Mesenchymal stem cell (in vitro differentiated cells and primary cell): Measurements from ENCODE around the gene OGFOD2.

Experiments used
- DNase-seq: peaks from one replicate; pipeline ENCODE4 v3.0.0-alpha.2; 2013
- H2AFZ ChIP-seq: one replicate; pipeline ENCODE4 v1.6.1; 2013; ENCODE audit warnings: low read depth, mild to moderate bottlenecking, control low read depth, inconsistent platforms, low read length, moderate library complexity
- H2AK5ac ChIP-seq: 2 replicates; pipeline ENCODE4 v1.6.1; 2013; ENCODE audit warnings: low read length, moderate library complexity, mild to moderate bottlenecking, inconsistent platforms; ENCODE audit not compliant: severe bottlenecking
- H2BK120ac ChIP-seq: one replicate; pipeline ENCODE4 v1.6.1; 2013; ENCODE audit warnings: low read depth, mild to moderate bottlenecking, inconsistent platforms, low read length, moderate library complexity
- H2BK12ac ChIP-seq, 2 experiments: one replicate each; pipeline ENCODE4 v1.6.1; 2013; ENCODE audit warnings: inconsistent platforms in 2 of 2, low read length in 2 of 2, mild to moderate bottlenecking in 2 of 2, moderate library complexity in 2 of 2, control low read depth in 1 of 2
- H2BK15ac ChIP-seq: one replicate; pipeline ENCODE4 v1.6.1; 2013; ENCODE audit warnings: mild to moderate bottlenecking, low read depth, inconsistent platforms; ENCODE audit not compliant: poor library complexity, severe bottlenecking
- H2BK5ac ChIP-seq: 2 replicates; pipeline ENCODE4 v1.6.1; 2013; ENCODE audit warnings: low read depth, mild to moderate bottlenecking, low read length, control low read depth, inconsistent platforms; ENCODE audit not compliant: poor library complexity, severe bottlenecking
- H3K14ac ChIP-seq, 2 experiments: one replicate each; pipeline ENCODE4 v1.6.1; 2013; ENCODE audit warnings: inconsistent platforms in 2 of 2, low read length in 2 of 2, control low read depth in 1 of 2, mild to moderate bottlenecking in 1 of 2, moderate library complexity in 1 of 2
- H3K18ac ChIP-seq, 2 experiments: one replicate each; pipeline ENCODE4 v1.6.1; 2013; ENCODE audit warnings: inconsistent platforms in 2 of 2, low read length in 2 of 2, control low read depth in 1 of 2, low read depth in 1 of 2, mild to moderate bottlenecking in 1 of 2
- H3K23ac ChIP-seq, 2 experiments: one replicate each; pipeline ENCODE4 v1.6.1; 2013; ENCODE audit warnings: inconsistent platforms in 2 of 2, low read length in 2 of 2, mild to moderate bottlenecking in 2 of 2, moderate library complexity in 2 of 2, control low read depth in 1 of 2
- H3K27ac ChIP-seq: 2 replicates; pipeline ENCODE4 v1.5.1; 2013; ENCODE audit warnings: mild to moderate bottlenecking, moderate library complexity, low read length, control low read depth, inconsistent platforms; ENCODE audit not compliant: poor library complexity, severe bottlenecking
- H3K27me3 ChIP-seq, 2 experiments: 2 replicates each; pipeline versions ENCODE4 v1.6.1 to v1.7.0; 2013; ENCODE audit warnings: low read length in 2 of 2, mild to moderate bottlenecking in 2 of 2, moderate library complexity in 2 of 2, control low read depth in 1 of 2, inconsistent platforms in 1 of 2; ENCODE audit not compliant: control insufficient read depth in 1 of 2, insufficient read depth in 1 of 2
- H3K36me3 ChIP-seq, 2 experiments: 2 replicates each; pipeline versions ENCODE4 v1.6.1 to v1.7.0; 2013; ENCODE audit warnings: low read length in 2 of 2, control low read depth in 1 of 2, inconsistent platforms in 1 of 2, low read depth in 1 of 2, mild to moderate bottlenecking in 1 of 2; ENCODE audit not compliant: insufficient read depth in 2 of 2, control insufficient read depth in 1 of 2
- H3K4ac ChIP-seq, 2 experiments: one replicate each; pipeline ENCODE4 v1.6.1; 2013; ENCODE audit warnings: inconsistent platforms in 2 of 2, low read length in 2 of 2, mild to moderate bottlenecking in 2 of 2, moderate library complexity in 2 of 2, control low read depth in 1 of 2, low read depth in 1 of 2
- H3K4me1 ChIP-seq: 2 replicates; pipeline ENCODE4 v1.6.1; 2013; ENCODE audit warnings: low read depth, low read length, control low read depth; ENCODE audit not compliant: control insufficient read depth, insufficient read depth
- H3K4me2 ChIP-seq: 2 replicates; pipeline ENCODE4 v1.6.1; 2013; ENCODE audit warnings: low read length, mild to moderate bottlenecking, inconsistent platforms; ENCODE audit not compliant: poor library complexity, severe bottlenecking
- H3K4me3 ChIP-seq, 2 experiments: 2 replicates each; pipeline versions ENCODE4 v1.5.1 to v1.7.0; 2013; ENCODE audit warnings: low read length in 2 of 2, mild to moderate bottlenecking in 2 of 2, control low read depth in 1 of 2, low read depth in 1 of 2; ENCODE audit not compliant: insufficient read depth in 1 of 2
- H3K79me1 ChIP-seq: replicated peaks from 2 replicates; pipeline ENCODE4 v1.6.1; 2013; ENCODE audit warnings: mild to moderate bottlenecking, control low read depth, low read length, inconsistent platforms; ENCODE audit not compliant: poor library complexity, severe bottlenecking
- H3K9ac ChIP-seq: 2 replicates; pipeline ENCODE4 v1.7.0; 2013; ENCODE audit warnings: mild to moderate bottlenecking, low read length, moderate library complexity
- H3K9me3 ChIP-seq: 2 replicates; pipeline ENCODE4 v1.7.0; 2013; ENCODE audit warnings: mild to moderate bottlenecking, low read length; ENCODE audit not compliant: control insufficient read depth
- H4K8ac ChIP-seq: one replicate; pipeline ENCODE4 v1.6.1; 2013; ENCODE audit warnings: inconsistent platforms, mild to moderate bottlenecking, low read length, moderate library complexity
- H4K91ac ChIP-seq: one replicate; pipeline ENCODE4 v1.6.1; 2013; ENCODE audit warnings: mild to moderate bottlenecking, low read length, inconsistent platforms
- WGBS: methylation state at CpG from one replicate; pipeline ENCODE4 v1.1.7; 2013; ENCODE audit warnings: mixed read lengths; 5-methylcytosine and 5-hydroxymethylcytosine counted together

Gene OGFOD2

DNA sequence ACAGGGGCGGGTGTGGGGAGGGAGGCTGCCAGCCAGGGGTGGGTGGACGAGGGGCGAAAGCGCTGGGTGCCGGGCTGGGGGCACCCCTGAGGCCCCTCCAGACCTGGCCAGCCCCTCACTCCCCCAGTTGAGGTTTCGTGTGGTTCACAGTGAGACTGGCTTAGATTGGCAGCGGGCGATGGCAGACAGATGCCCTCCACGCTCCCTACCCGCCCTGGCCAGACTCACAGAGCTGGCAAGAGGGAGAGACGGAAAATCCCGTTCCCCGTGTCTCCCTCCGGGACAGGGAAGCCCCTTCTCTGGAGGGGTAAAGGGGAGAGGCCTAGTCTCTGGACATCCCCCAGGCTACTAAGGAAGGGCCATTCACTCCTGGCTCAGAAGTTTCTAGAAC, 45.9 kb upstream of the OGFOD2 start:
- Histone ChIP-seq H3K23ac (no peak overlapping the region), H3K27me3 (no peaks in the 10 kb centered on the region), H2BK120ac (no peak overlapping the region), H4K91ac (no peak overlapping the region), H2AFZ (no peak overlapping the region), H2BK15ac (no peak overlapping the region), H3K18ac (no peak overlapping the region), H3K4me1 (peaks cover 7% of the 10 kb centered on the region), H2BK5ac (no peak overlapping the region), H3K4me2 (no peak overlapping the region), H3K27ac (no peak overlapping the region), H3K14ac (no peak overlapping the region), H3K9ac (no peak overlapping the region), H3K79me1 (no peaks in the 10 kb centered on the region), H2BK12ac (no peak overlapping the region), H3K9me3 (peaks cover 2% of the 10 kb centered on the region), H3K36me3 (peaks cover 13 to 18% of the 10 kb centered on the region in 2 experiments), H4K8ac (no peak overlapping the region), H3K4me3 (no peak overlapping the region), H3K4ac (no peak overlapping the region), H2AK5ac (no peak overlapping the region)
- DNase-seq: no peak
- WGBS: 96% methylated on average over 11 of the region's 14 CpGs

DNA sequence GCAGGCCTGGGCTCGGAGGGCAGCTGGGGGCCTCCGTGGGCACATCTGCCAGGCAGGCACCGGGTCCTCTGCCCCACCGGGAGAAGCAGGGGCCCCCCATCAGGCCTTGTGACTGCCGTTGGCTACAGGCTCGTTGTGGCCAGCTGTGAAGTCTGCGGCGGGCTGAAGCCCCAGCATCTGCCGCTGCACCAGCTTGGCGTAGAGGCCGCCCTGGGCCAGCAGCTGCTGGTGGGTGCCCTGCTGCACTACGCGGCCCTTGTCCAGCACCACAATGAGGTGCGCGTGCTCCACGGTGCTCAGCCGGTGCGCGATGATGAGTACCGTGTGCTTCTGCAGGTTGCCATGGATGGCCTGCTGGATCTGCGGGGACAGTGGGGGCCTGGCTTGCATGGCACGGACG, 45.2 kb upstream of the OGFOD2 start:
- no peak overlapping the region for H3K18ac ChIP-seq
- peaks cover 7% of the 10 kb centered on the region for H3K4me1 ChIP-seq
- H3K4me3 ChIP-seq: no peak overlapping the region
- no peak overlapping the region for H4K91ac ChIP-seq
- no peak overlapping the region for H2BK120ac ChIP-seq
- no peak for DNase-seq
- no peak overlapping the region for H2AK5ac ChIP-seq
- WGBS: 96% methylated on average over 23 of the region's 23 CpGs
- H3K9me3 ChIP-seq: peaks cover 2% of the 10 kb centered on the region
- no peak overlapping the region for H4K8ac ChIP-seq
- H3K4ac ChIP-seq: no peak overlapping the region
- no peak overlapping the region for H2BK15ac ChIP-seq
- H3K9ac ChIP-seq: no peak overlapping the region
- no peak overlapping the region for H3K27ac ChIP-seq
- no peak overlapping the region for H2AFZ ChIP-seq
- H3K14ac ChIP-seq: peak overlapping the region in 1 of 2 experiments; percentile 21
- H3K79me1 ChIP-seq: no peaks in the 10 kb centered on the region
- H3K23ac ChIP-seq: peak overlapping the region in 1 of 2 experiments; percentile 81
- H3K27me3 ChIP-seq: no peaks in the 10 kb centered on the region
- H3K4me2 ChIP-seq: no peak overlapping the region
- H2BK5ac ChIP-seq: no peak overlapping the region
- H3K36me3 ChIP-seq: peaks cover 13 to 19% of the 10 kb centered on the region in 2 experiments
- H2BK12ac ChIP-seq: peak overlapping the region in 1 of 2 experiments; percentile 40

DNA sequence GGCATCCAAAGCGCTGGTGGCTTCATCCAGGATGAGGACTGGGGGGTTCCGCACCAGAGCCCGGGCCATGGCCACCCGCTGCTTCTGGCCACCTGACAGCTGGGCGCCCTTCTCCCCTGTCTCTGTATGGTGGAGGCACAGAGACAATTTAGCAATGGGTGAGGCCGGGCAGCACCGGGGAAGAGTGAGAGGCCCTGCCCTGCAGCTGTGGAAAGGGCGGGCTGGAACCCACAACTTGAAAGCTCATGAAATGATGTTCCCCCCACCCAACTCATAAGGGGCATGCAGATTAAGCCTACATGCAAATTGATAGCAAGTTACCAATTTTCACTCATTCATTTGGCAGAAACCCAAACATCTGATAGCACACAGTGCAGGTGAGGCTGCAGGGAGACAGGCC, 42.8 kb upstream of the OGFOD2 start:
- no peak overlapping the region for H3K27ac ChIP-seq
- DNase-seq: no peak
- no peak overlapping the region for H2BK12ac ChIP-seq
- H3K4ac ChIP-seq: no peak overlapping the region
- H3K9ac ChIP-seq: no peak overlapping the region
- H3K14ac ChIP-seq: no peak overlapping the region
- no peaks in the 10 kb centered on the region for H3K79me1 ChIP-seq
- no peak overlapping the region for H3K4me2 ChIP-seq
- H3K9me3 ChIP-seq: no peaks in the 10 kb centered on the region
- H4K91ac ChIP-seq: no peak overlapping the region
- H2BK120ac ChIP-seq: no peak overlapping the region
- peaks cover 10% of the 10 kb centered on the region for H3K4me1 ChIP-seq
- no peak overlapping the region for H2BK5ac ChIP-seq
- no peak overlapping the region for H3K4me3 ChIP-seq
- H2AK5ac ChIP-seq: no peak overlapping the region
- H4K8ac ChIP-seq: no peak overlapping the region
- 92% methylated on average over 8 of the region's 8 CpGs for WGBS
- no peaks in the 10 kb centered on the region for H3K27me3 ChIP-seq
- H3K23ac ChIP-seq: no peak overlapping the region
- H2AFZ ChIP-seq: no peak overlapping the region
- no peak overlapping the region for H3K18ac ChIP-seq
- no peak overlapping the region for H2BK15ac ChIP-seq
- peaks cover 18 to 22% of the 10 kb centered on the region in 2 experiments for H3K36me3 ChIP-seq

DNA sequence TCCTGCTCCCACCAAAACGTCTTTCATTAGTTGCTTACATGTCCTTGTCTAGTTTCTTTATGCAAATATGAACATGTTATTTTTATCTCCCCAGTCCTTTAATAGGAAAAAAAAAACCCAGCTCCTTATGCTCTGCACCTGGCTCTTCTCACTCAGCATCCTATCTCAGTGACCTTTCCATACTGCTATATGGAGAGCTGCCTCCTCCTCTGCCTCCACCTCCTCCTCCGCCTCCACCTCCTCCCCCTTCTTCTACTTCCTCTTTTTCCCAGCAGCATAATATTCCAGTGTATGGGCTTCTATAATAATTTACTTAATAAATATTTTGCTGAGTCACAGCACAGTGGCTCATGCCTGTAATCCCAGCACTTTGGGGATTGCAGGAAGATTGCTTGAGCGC, 40.3 kb upstream of the OGFOD2 start:
- no peak overlapping the region for H2BK15ac ChIP-seq
- H3K27me3 ChIP-seq: no peaks in the 10 kb centered on the region
- H2AK5ac ChIP-seq: no peak overlapping the region
- no peak overlapping the region for H2BK5ac ChIP-seq
- 90% methylated on average over 2 of the region's 3 CpGs for WGBS
- H3K9me3 ChIP-seq: no peaks in the 10 kb centered on the region
- peaks cover 20 to 24% of the 10 kb centered on the region in 2 experiments for H3K36me3 ChIP-seq
- H3K4me2 ChIP-seq: no peak overlapping the region
- no peak for DNase-seq
- no peak overlapping the region for H3K23ac ChIP-seq
- H3K79me1 ChIP-seq: no peaks in the 10 kb centered on the region
- H3K14ac ChIP-seq: peak overlapping the region in 1 of 2 experiments; percentile 4
- H3K4me1 ChIP-seq: peaks cover 10% of the 10 kb centered on the region
- no peak overlapping the region for H3K18ac ChIP-seq
- no peak overlapping the region for H3K9ac ChIP-seq
- H3K4me3 ChIP-seq: no peak overlapping the region
- H2AFZ ChIP-seq: no peak overlapping the region
- H2BK120ac ChIP-seq: no peak overlapping the region
- no peak overlapping the region for H2BK12ac ChIP-seq
- no peak overlapping the region for H4K8ac ChIP-seq
- H4K91ac ChIP-seq: no peak overlapping the region
- H3K4ac ChIP-seq: no peak overlapping the region
- no peak overlapping the region for H3K27ac ChIP-seq
